CD14-positive monocyte (primary cell): ENCODE results near the gene ROBO2. TPM values are rescaled to one million over a fixed set of nuclear protein-coding genes. Genes with fewer than 3 reads are reported as not detected.

Experiments used
- DNase-seq, 3 donors: peaks; one replicate each; pipeline ENCODE4 v3.0.0-alpha.2; 2011 to 2022
- H2AFZ ChIP-seq: 2 replicates; pipeline ENCODE4 v1.6.0; 2012; ENCODE audit warnings: mild to moderate bottlenecking, low read depth, low read length, inconsistent platforms; ENCODE audit not compliant: insufficient read depth, poor library complexity, severe bottlenecking
- H3K27ac ChIP-seq, 2 donors: 1 replicate in 1 of 2; 2 replicates in 1 of 2; pipeline ENCODE4 v1.5.1; 2012 to 2013; ENCODE audit warnings: low read length in 2 of 2, control low read depth in 1 of 2, inconsistent platforms in 1 of 2, low read depth in 1 of 2, mild to moderate bottlenecking in 1 of 2
- H3K27me3 ChIP-seq, 2 donors: one replicate each; pipeline versions ENCODE4 v1.6.0 to v1.6.1; 2011 to 2013; ENCODE audit warnings: low read length in 2 of 2; ENCODE audit not compliant: control insufficient read depth in 2 of 2, insufficient read depth in 2 of 2
- H3K36me3 ChIP-seq, 2 donors: replicated peaks in 1 of 2; 1 replicate in 1 of 2; 2 replicates in 1 of 2; pipeline versions ENCODE4 v1.5.1 to v1.6.1; 2012 to 2013; ENCODE audit warnings: low read length in 2 of 2, control low read depth in 1 of 2, inconsistent platforms in 1 of 2, mild to moderate bottlenecking in 1 of 2; ENCODE audit not compliant: insufficient read depth in 2 of 2, control insufficient read depth in 1 of 2
- H3K4me1 ChIP-seq, 2 donors: 1 replicate in 1 of 2; 2 replicates in 1 of 2; pipeline versions ENCODE4 v1.5.1 to v1.6.1; 2012 to 2013; ENCODE audit warnings: low read length in 2 of 2, control low read depth in 1 of 2, inconsistent platforms in 1 of 2, mild to moderate bottlenecking in 1 of 2, moderate library complexity in 1 of 2; ENCODE audit not compliant: insufficient read depth in 2 of 2, control insufficient read depth in 1 of 2
- H3K4me2 ChIP-seq: replicated peaks from 2 replicates; pipeline ENCODE3; 2012; ENCODE audit warnings: low read length, moderate library complexity, mild to moderate bottlenecking; ENCODE audit not compliant: poor library complexity, severe bottlenecking; ENCODE audit errors: extremely low read depth
- H3K4me3 ChIP-seq, 3 experiments: fragments of 200-600 bp in 1 of 3; sonication (generic) in 1 of 3; replicated peaks in 1 of 3; 1 replicate in 2 of 3; 2 replicates in 1 of 3; pipeline ENCODE4 v1.5.1; 2011 to 2013; ENCODE audit warnings: low read length in 3 of 3, mild to moderate bottlenecking in 3 of 3, control low read depth in 2 of 3, low read depth in 2 of 3, inconsistent platforms in 1 of 3, moderate library complexity in 1 of 3
- H3K79me2 ChIP-seq: 2 replicates; pipeline ENCODE4 v1.6.0; 2012; ENCODE audit warnings: mild to moderate bottlenecking, control low read depth, inconsistent platforms, low read length, moderate library complexity; ENCODE audit not compliant: insufficient read depth
- H3K9ac ChIP-seq: 2 replicates; pipeline ENCODE4 v1.6.0; 2017; ENCODE audit warnings: low read length, mild to moderate bottlenecking; ENCODE audit not compliant: insufficient read depth, poor library complexity, severe bottlenecking
- H3K9me3 ChIP-seq, 2 donors: replicated peaks in 1 of 2; 1 replicate in 1 of 2; 2 replicates in 1 of 2; pipeline versions ENCODE4 v1.5.1 to v1.6.1; 2012 to 2013; ENCODE audit warnings: low read length in 2 of 2, control low read depth in 1 of 2; ENCODE audit not compliant: control insufficient read depth in 1 of 2, insufficient read depth in 1 of 2
- H4K20me1 ChIP-seq: 2 replicates; pipeline ENCODE4 v1.6.0; 2012; ENCODE audit warnings: mild to moderate bottlenecking, low read length, control low read depth, moderate library complexity; ENCODE audit not compliant: insufficient read depth
- H3K27ac Mint-ChIP-seq, 7 donors: one replicate each; pipeline ENCODE4 v1.8.0; 2020; ENCODE audit warnings: mild to moderate bottlenecking in 7 of 7, mixed read lengths in 7 of 7, moderate library complexity in 6 of 7, inconsistent platforms in 2 of 7
- H3K27me3 Mint-ChIP-seq, 3 donors: one replicate each; pipeline ENCODE4 v1.8.0; 2021 to 2022; ENCODE audit warnings: low read depth in 3 of 3, mild to moderate bottlenecking in 3 of 3, mixed read lengths in 3 of 3, moderate library complexity in 3 of 3, inconsistent platforms in 1 of 3
- H3K36me3 Mint-ChIP-seq, 2 donors: one replicate each; pipeline ENCODE4 v1.8.0; 2020; ENCODE audit warnings: mixed read lengths in 2 of 2, inconsistent platforms in 1 of 2, mild to moderate bottlenecking in 1 of 2
- H3K4me1 Mint-ChIP-seq: one replicate; pipeline ENCODE4 v1.8.0; 2020; ENCODE audit warnings: mild to moderate bottlenecking, mixed read lengths
- H3K4me3 Mint-ChIP-seq, 2 donors: one replicate each; pipeline ENCODE4 v1.8.0; 2020; ENCODE audit warnings: mild to moderate bottlenecking in 2 of 2, mixed read lengths in 2 of 2, moderate library complexity in 1 of 2
- H3K9me3 Mint-ChIP-seq, 7 donors: one replicate each; pipeline ENCODE4 v1.8.0; 2020 to 2022; ENCODE audit warnings: mixed read lengths in 7 of 7, mild to moderate bottlenecking in 6 of 7, moderate library complexity in 6 of 7, inconsistent platforms in 2 of 7
- WGBS: methylation state at CpG from one replicate; pipeline ENCODE4 v1.1.5; 2013; ENCODE audit warnings: missing lambda C conversion rate; ENCODE audit not compliant: insufficient coverage; 5-methylcytosine and 5-hydroxymethylcytosine counted together
- intact Hi-C, 2 donors: fragments of 100-400 bp; cut with micrococcal nuclease; formaldehyde crosslinking; loops; one replicate each; pipeline versions ENCODE4 v1.15.0 to v1.15.1; 2023
- polyA plus RNA-seq, 3 donors: library from polyadenylated mRNA; depleted of rRNA in 1 of 3; unstranded in 2 of 3; stranded (reverse) in 1 of 3; fragments of 300-500 nt in 2 of 3; fragments of >200 nt in 1 of 3; fragmentation: Illumina TruSeq in 2 of 3; gene quantifications; 1 replicate in 2 of 3; 2 replicates in 1 of 3; pipeline ENCODE4 v1.2.3, GENCODE V29; 2012 to 2021
- TF ChIP-seq, protein P1 (sequence below): fragments of 200-600 bp; IDR thresholded peaks from one replicate; pipeline ENCODE4 v1.8.0; 2022; ENCODE audit warnings: antibody characterized with exemption, mild to moderate bottlenecking

The ROBO2 gene
- polyA plus RNA-seq, 3 donors, result not detected

DNA sequence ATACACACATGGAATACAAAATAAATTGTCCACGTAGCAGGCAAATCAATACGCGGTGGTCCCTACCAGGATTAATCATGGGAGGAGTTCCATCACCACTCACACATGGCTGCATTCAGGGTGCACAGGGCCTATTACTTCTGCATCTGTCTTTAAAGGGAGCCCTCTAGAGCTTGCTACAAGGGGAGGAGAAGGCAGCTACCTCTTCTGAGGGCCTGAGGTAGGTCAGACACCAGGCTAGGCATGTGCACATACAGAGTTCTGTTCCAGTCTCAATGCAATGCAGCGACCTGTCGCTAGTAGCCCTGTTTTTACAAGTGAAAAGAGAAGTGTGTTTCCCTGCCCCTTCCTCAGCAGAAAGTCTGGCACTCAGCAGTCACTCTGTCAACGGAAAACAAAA is 102.7 kb downstream of the ROBO2 start:
- H3K27me3 ChIP-seq, result no peaks in the 10 kb centered on the region
- H3K27ac Mint-ChIP-seq, result no peak overlapping the region
- H3K4me3 ChIP-seq, result no peak overlapping the region
- no peaks in the 10 kb centered on the region for H3K27me3 Mint-ChIP-seq
- WGBS, result 73% methylated on average over 4 of the region's 6 CpGs
- H3K36me3 Mint-ChIP-seq, result no peaks in the 10 kb centered on the region
- no peak overlapping the region for H3K4me3 Mint-ChIP-seq
- H2AFZ ChIP-seq, result no peak overlapping the region
- H3K27ac ChIP-seq, result no peak overlapping the region
- no peaks in the 10 kb centered on the region for H3K9me3 ChIP-seq
- H3K4me1 Mint-ChIP-seq, result no peaks in the 10 kb centered on the region
- H3K9me3 Mint-ChIP-seq, result peaks cover 0 to 2% (median 0%) of the 10 kb centered on the region in 7 donors
- TF ChIP-seq, protein P1, sequence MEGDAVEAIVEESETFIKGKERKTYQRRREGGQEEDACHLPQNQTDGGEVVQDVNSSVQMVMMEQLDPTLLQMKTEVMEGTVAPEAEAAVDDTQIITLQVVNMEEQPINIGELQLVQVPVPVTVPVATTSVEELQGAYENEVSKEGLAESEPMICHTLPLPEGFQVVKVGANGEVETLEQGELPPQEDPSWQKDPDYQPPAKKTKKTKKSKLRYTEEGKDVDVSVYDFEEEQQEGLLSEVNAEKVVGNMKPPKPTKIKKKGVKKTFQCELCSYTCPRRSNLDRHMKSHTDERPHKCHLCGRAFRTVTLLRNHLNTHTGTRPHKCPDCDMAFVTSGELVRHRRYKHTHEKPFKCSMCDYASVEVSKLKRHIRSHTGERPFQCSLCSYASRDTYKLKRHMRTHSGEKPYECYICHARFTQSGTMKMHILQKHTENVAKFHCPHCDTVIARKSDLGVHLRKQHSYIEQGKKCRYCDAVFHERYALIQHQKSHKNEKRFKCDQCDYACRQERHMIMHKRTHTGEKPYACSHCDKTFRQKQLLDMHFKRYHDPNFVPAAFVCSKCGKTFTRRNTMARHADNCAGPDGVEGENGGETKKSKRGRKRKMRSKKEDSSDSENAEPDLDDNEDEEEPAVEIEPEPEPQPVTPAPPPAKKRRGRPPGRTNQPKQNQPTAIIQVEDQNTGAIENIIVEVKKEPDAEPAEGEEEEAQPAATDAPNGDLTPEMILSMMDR, result no peak
- H3K4me1 ChIP-seq, result no peaks in the 10 kb centered on the region
- H3K36me3 ChIP-seq, result no peaks in the 10 kb centered on the region
- DNase-seq, result no peak
- intact Hi-C loops, result no loop called here
- no peaks in the 10 kb centered on the region for H4K20me1 ChIP-seq
- H3K79me2 ChIP-seq, result no peaks in the 10 kb centered on the region
- no peak overlapping the region for H3K9ac ChIP-seq
- no peak overlapping the region for H3K4me2 ChIP-seq

DNA sequence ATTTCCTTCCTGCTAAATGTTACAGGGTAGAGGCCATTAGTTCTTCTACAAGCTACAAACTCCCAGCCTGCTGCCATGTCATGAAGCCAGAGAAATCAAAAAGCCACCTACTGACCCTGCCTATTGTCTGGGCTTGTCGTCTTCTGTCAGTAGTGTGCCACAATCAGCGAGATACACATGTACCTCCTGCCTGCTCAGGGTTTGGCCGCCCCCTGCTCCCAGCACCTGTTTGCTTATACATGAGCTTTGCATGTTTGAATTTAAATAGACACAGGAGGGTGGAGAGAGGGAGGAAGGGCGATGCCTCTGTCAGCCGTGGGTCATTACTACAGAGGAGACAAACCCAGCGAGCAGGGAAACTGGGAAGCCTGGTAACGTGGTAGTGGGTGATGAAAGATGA is 106.1 kb downstream of the ROBO2 start:
- no peaks in the 10 kb centered on the region for H3K27me3 ChIP-seq
- no peak overlapping the region for H3K27ac Mint-ChIP-seq
- no peak overlapping the region for H3K9ac ChIP-seq
- no peak overlapping the region for H3K4me3 ChIP-seq
- H3K4me1 ChIP-seq, result no peaks in the 10 kb centered on the region
- H2AFZ ChIP-seq, result no peak overlapping the region
- peaks cover 0 to 2% (median 0%) of the 10 kb centered on the region in 7 donors for H3K9me3 Mint-ChIP-seq
- no peak overlapping the region for H3K4me3 Mint-ChIP-seq
- DNase-seq, result no peak
- TF ChIP-seq, protein P1, result no peak
- H3K79me2 ChIP-seq, result no peaks in the 10 kb centered on the region
- H3K36me3 ChIP-seq, result no peaks in the 10 kb centered on the region
- no peaks in the 10 kb centered on the region for H3K36me3 Mint-ChIP-seq
- H3K4me1 Mint-ChIP-seq, result no peaks in the 10 kb centered on the region
- no peak overlapping the region for H3K4me2 ChIP-seq
- intact Hi-C loops, result no loop called here
- no peaks in the 10 kb centered on the region for H3K9me3 ChIP-seq
- no peaks in the 10 kb centered on the region for H4K20me1 ChIP-seq
- H3K27ac ChIP-seq, result no peak overlapping the region
- no peaks in the 10 kb centered on the region for H3K27me3 Mint-ChIP-seq
- 68% methylated on average over 3 of the region's 7 CpGs for WGBS
